ENCODE data around the gene NCAM2. TPM values are rescaled to one million over a fixed set of nuclear protein-coding genes. Genes with fewer than 3 reads are reported as not detected.

The NCAM2 gene
- total RNA-seq, 1 donor from 2014 or later, result 0.84 TPM

DNA sequence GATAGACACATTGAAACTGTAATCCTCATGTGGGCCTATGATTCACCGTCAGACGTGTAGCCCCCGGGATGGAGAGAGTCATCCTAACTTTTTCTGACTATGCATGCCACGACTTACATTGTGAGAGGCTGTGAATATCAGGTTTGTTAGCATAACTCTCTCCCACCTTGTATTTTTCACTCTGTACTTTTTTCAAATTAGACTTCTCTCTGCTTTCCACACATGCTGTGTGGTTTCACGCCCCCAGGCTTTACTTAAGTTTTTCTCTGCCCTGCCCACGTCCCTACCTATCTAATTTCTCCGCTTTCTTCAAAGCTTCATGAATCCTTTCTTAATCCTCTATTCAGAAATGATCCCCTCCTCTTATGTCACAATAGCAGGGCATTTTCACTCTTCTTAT, 3.4 kb upstream of the NCAM2 start:
- Mint-ChIP-seq H3K9me3 (no peaks in the 10 kb centered on the region), H3K36me3 (no peaks in the 10 kb centered on the region), H3K4me1 (peaks cover 15% of the 10 kb centered on the region), H3K27ac (no peak overlapping the region), H3K4me3 (no peak overlapping the region), H3K27me3 (ENCODE audit: insufficient read depth, low read depth) (peaks cover 2% of the 10 kb centered on the region)
- TF ChIP-seq, protein P1, sequence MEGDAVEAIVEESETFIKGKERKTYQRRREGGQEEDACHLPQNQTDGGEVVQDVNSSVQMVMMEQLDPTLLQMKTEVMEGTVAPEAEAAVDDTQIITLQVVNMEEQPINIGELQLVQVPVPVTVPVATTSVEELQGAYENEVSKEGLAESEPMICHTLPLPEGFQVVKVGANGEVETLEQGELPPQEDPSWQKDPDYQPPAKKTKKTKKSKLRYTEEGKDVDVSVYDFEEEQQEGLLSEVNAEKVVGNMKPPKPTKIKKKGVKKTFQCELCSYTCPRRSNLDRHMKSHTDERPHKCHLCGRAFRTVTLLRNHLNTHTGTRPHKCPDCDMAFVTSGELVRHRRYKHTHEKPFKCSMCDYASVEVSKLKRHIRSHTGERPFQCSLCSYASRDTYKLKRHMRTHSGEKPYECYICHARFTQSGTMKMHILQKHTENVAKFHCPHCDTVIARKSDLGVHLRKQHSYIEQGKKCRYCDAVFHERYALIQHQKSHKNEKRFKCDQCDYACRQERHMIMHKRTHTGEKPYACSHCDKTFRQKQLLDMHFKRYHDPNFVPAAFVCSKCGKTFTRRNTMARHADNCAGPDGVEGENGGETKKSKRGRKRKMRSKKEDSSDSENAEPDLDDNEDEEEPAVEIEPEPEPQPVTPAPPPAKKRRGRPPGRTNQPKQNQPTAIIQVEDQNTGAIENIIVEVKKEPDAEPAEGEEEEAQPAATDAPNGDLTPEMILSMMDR (IDR thresholded peaks at IDR 0.05), result no peak
- TF ChIP-seq EZH2phosphoT487 (IDR thresholded peaks at IDR 0.05), result no peak
- no peak for TF ChIP-seq EZH2 (IDR thresholded peaks at IDR 0.05)
- Histone ChIP-seq H3K36me3 (no peaks in the 10 kb centered on the region), H2AFZ (replicated peaks) (no peak overlapping the region), H3K4me2 (no peak overlapping the region), H3F3A (ENCODE audit: low read depth) (no peaks in the 10 kb centered on the region), H3K4me1 (peaks cover 5% of the 10 kb centered on the region), H3K27ac (no peak overlapping the region), H4K20me1 (ENCODE audit: low read depth) (no peaks in the 10 kb centered on the region), H3K4me3 (no peak overlapping the region), H3K79me2 (ENCODE audit: low read depth) (no peaks in the 10 kb centered on the region), H3K9ac (no peak overlapping the region), H3K27me3 (peaks cover 35% of the 10 kb centered on the region), H3K9me3 (ENCODE audit: low read depth) (no peaks in the 10 kb centered on the region)
- no peak for DNase-seq (ENCODE audit: low spot score)

DNA sequence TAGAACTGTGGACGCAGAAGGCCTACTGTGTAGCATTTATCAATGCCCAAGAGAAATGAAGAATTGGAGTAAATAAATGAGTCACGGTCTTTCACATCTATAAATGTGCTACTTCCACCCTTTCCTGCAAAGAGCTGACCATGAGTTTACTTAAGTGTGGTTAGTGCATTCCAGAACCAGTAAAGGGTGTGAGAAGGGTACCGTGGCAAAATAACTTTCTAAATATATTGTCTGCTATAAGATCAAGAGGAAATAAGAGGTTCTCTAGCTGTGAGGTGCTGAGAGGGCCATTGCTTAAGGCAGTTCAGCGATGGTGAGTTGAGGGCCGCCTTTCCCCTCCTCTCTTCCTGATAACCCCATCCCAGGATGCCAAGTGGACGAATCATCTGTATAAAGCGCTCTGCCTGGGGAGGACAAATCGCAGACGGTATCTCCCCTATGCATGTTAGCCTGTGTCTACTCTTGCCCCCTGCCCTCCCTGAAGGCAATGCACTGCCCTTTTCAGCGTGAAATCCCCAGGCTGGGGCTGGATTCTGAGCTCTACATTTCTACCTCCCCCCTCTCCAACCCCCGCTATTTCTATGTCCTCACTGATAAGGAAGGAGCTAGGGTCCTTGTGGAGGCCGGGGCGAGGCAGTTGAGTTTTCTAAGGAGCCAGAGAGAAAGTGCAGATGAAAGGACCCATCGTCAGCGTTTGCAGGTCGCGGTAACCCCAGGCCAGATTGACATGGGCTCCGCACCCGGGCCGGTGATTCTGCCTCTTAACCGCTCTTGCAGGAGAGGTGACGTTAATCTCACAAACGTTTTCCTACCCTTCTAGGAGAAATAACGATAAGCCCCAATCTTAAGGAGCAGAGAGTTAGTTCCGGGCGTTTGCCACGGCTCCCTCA, 1.5 kb upstream of the NCAM2 start:
- H3K4me3 ChIP-seq, result peak overlapping the region; percentile 88
- no peaks in the 10 kb centered on the region for H3K36me3 ChIP-seq
- H3F3A ChIP-seq (ENCODE audit: low read depth), result no peaks in the 10 kb centered on the region
- no peak for TF ChIP-seq EZH2 (IDR thresholded peaks at IDR 0.05)
- no peak for TF ChIP-seq EZH2phosphoT487 (IDR thresholded peaks at IDR 0.05)
- TF ChIP-seq, protein P1 (IDR thresholded peaks at IDR 0.05), result no peak
- Mint-ChIP-seq H3K27ac (no peak overlapping the region), H3K4me1 (peaks cover 16% of the 10 kb centered on the region), H3K27me3 (ENCODE audit: insufficient read depth, low read depth) (peaks cover 2% of the 10 kb centered on the region), H3K36me3 (no peaks in the 10 kb centered on the region), H3K9me3 (no peaks in the 10 kb centered on the region), H3K4me3 (peak overlapping the region; percentile 78)
- peak overlapping the region; percentile 90 for H2AFZ ChIP-seq (replicated peaks)
- peaks cover 35% of the 10 kb centered on the region for H3K27me3 ChIP-seq
- no peak overlapping the region for H3K27ac ChIP-seq
- H3K4me2 ChIP-seq, result peak overlapping the region; percentile 91
- H3K9me3 ChIP-seq (ENCODE audit: low read depth), result no peaks in the 10 kb centered on the region
- no peaks in the 10 kb centered on the region for H3K79me2 ChIP-seq (ENCODE audit: low read depth)
- H3K9ac ChIP-seq, result no peak overlapping the region
- peaks cover 5% of the 10 kb centered on the region for H3K4me1 ChIP-seq
- H4K20me1 ChIP-seq (ENCODE audit: low read depth), result no peaks in the 10 kb centered on the region
- peak; percentile 35 for DNase-seq (ENCODE audit: low spot score)

DNA sequence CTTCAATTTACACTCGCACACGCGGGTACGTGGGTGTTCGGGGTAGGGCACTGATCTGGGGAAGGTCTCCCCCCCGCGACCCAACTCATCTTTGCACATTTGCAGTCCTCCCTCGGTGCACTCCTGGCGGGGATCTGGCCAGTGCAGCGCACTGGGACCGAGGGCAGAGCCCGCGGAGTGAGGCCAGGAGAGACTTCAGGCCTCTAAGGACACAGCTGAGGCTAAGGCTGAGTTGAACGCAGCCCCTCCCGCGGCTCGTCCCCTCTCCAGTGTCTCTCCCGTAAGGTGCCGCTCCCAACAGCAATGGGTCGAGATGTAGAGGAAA, 936 bp upstream of the NCAM2 start:
- Histone ChIP-seq H3K79me2 (ENCODE audit: low read depth) (no peaks in the 10 kb centered on the region), H4K20me1 (ENCODE audit: low read depth) (no peaks in the 10 kb centered on the region), H3K4me1 (peaks cover 5% of the 10 kb centered on the region), H3K4me2 (peak overlapping the region; percentile 91), H3K9ac (no peak overlapping the region), H2AFZ (replicated peaks) (peak overlapping the region; percentile 90), H3K36me3 (no peaks in the 10 kb centered on the region), H3K9me3 (ENCODE audit: low read depth) (no peaks in the 10 kb centered on the region), H3K27me3 (peaks cover 35% of the 10 kb centered on the region), H3K27ac (no peak overlapping the region), H3K4me3 (peak overlapping the region; percentile 88), H3F3A (ENCODE audit: low read depth) (no peaks in the 10 kb centered on the region)
- H3K4me1 Mint-ChIP-seq, result peaks cover 16% of the 10 kb centered on the region
- no peaks in the 10 kb centered on the region for H3K9me3 Mint-ChIP-seq
- H3K27ac Mint-ChIP-seq, result no peak overlapping the region
- no peaks in the 10 kb centered on the region for H3K36me3 Mint-ChIP-seq
- TF ChIP-seq EZH2 (IDR thresholded peaks at IDR 0.05) (peak; percentile 41), EZH2phosphoT487 (IDR thresholded peaks at IDR 0.05) (peak; percentile 49)
- TF ChIP-seq, protein P1 (IDR thresholded peaks at IDR 0.05), result no peak
- H3K4me3 Mint-ChIP-seq, result peak overlapping the region; percentile 78
- DNase-seq (ENCODE audit: low spot score), result peak; percentile 52
- H3K27me3 Mint-ChIP-seq (ENCODE audit: insufficient read depth, low read depth), result peaks cover 2% of the 10 kb centered on the region

Measured in neural progenitor cell (in vitro differentiated cells).